ENCODE results near the gene SPATA31C2.
"Not testable (repeated sequence)": the region's sequence is repeated elsewhere in the genome, so short reads cannot be mapped to it uniquely, and the experiment has no call there.

SPATA31C2 gene

DNA sequence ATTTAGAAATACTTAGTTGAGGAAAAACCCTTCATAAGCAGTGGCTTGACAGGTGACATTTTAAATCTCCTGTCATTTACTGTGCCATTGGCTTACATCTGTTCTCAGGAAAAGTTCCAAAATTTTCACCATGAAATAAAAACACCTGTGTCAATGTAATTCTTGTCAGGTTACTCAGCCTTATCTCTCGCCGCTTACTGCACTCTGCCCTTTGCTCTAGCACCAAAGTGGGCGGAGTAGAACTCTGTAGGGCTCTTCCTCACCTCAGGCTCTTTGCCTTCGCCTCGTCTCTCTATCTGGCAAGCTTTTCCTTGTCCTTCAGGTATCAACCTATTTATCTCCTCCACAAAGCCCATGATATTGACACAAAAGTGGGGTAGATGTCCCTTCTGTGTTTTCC is 20.2 kb downstream of the SPATA31C2 start:
- DNase-seq: not testable (repeated sequence)

DNA sequence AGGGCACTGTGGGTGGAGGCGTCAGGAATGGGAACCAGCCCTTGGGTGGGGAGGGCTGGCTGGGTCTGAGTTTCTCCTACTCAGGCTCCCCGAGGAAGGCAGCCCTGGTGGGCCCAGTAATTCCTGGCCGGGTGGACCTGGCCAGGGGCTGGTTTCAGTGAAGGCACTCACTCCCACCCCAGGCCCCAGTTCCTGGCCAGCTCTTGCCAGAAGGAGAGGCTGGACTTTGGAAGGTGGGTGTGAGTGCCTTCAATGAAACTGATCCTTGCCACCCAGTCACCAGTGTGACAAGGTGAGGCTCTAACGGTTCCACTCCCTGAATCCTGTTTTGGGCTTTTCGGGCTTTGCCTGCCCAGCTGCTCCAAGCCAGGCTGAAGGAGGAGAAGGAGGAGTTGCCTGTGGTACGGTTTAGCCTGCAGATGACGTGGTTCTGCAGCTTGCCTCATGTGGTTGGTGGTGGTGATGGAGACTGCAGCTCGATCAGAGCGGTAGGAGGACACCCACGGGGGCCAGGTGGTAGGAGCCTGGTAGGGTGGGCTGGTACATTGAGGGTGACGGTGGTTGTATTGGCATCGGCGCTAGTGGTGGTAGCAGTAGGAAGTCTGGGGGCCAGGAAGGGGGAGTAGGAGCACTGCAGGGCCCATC is 23.2 kb downstream of the SPATA31C2 start:
- DNase-seq: not testable (repeated sequence)

DNA sequence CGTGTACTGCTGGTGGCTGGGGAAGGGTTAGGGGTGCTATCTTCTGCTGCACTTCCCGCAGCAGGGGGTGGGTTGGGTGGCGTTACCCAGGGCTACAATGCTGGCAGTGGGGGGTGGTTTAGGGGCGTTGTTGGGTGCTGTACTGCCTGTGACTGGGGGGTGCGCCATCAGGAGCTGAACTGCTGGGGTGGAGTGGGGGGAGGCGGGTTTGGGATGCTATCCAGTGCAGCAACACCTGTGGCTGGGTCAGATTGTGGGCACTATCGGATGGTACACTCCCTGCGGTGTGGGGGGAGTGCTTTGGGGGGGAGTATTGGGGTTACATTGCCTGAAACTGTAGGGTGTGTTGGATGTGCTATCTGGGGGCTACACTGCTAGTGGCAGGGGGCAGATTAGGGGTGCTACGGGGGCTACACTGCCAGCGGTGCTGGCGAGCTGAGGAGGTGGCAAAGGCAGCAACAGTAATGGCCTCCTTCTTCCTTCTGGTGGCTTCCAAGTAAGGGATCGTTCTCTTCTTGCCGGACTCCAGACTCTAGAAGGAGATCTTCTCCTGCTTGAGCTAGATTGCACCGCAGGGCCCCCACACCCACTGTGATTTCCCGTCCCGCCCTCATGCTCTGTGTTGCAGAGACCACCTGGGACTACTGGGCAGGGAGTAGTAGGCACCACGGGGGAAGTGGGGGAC is 23.9 kb downstream of the SPATA31C2 start:
- DNase-seq: not testable (repeated sequence)

DNA sequence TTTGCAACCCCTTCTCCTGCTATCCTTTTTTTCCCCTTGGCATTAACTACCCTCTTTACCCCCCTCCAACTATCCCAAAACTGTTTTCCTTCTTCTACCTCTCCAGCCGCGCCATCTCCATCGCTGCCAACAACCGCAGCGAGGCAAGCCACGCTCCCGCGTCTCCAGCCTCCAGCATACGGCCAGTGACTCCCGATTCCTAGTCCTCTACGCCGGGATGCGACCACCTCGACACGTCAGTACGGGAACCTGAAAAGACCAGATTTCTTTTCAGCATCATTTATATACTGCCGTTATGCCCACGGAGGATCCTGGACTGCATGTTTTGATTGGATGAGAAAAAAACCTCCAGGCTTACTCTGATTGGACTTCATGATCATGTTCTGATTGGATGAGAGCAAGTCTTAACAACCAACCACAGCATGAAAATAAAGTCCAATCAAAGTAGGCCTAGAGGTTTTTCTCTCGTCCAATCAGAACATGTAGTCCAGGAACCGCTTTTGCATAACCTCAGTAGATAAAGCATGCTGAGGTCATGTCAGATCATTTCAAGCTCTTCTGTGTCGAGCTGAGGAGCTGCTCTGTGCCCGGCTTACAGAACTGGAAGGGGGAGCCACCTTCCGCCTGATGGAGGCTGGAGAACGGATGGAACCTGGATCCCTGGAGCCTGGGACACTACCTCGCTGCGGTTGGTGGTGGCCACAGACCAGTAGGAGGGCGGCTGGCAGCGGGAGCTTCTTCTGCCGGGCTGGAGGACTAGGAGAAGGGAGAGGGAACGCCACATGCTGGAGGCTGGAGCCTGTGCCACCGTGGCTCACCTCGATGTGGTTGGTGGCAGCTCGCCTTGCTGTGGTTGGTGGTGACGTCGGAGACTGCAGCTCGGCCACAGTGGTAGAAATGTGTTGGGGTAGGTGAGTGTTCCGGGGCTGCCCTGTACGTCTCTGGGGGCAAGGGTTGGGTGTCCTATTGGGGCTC is 24.8 kb downstream of the SPATA31C2 start:
- not testable (repeated sequence) for DNase-seq

DNA sequence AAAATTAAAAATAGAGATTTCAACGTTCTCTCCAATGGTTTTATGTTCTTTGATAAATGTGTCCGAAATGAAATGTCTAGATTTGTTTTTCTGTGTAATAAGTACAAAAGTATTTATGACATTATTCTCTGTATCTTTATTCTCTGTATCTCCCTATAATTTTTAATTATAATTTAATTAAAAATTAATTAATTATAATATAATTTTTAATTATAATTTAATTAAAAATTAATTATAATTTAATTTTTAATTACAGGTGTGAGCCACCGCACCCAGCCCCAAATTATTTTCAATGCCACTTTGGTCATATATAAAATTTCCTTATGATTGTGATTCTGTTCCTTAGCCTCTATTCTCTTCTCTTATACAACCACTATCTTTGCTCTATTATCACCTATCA is 28.2 kb downstream of the SPATA31C2 start:
- no peak for DNase-seq

DNA sequence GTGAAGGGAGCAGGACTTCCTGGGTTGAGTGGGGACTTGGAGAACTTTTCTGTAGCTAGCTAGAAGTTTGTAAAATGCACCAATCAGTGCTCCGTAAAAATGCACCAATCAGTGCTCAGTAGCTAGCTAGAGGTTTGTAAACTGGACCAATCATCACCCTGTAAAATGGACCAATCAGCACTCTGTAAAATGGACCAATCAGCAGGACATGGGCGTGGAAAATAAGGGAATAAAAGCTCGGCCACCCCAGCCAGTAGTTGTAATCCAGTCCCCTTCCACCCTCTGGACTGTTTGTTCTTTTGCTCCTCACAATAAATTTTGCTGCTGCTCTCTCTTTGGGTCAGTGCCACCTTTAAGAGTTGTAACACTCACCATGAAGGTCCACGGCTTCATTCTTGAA is 29.5 kb downstream of the SPATA31C2 start:
- no peak for DNase-seq

DNA sequence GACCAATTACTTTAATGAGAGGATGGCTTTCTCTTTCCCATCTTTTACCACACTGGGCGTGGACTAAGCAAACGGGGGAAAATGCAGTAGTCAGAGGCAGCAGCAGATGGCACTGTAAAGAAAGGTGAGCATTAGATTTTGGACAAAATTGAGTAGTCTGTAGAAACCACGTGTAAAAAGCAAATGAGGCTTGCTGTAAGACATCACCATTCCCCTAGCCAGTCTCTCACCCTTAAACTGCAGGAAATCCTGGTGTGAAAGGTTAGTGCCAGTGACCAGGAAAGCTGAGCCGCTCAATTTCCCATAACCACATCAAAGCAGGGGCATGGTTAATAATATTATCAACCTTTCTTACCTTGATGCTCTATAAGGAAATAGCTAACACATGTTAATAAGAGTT is 31.8 kb downstream of the SPATA31C2 start:
- no peak for DNase-seq

DNA sequence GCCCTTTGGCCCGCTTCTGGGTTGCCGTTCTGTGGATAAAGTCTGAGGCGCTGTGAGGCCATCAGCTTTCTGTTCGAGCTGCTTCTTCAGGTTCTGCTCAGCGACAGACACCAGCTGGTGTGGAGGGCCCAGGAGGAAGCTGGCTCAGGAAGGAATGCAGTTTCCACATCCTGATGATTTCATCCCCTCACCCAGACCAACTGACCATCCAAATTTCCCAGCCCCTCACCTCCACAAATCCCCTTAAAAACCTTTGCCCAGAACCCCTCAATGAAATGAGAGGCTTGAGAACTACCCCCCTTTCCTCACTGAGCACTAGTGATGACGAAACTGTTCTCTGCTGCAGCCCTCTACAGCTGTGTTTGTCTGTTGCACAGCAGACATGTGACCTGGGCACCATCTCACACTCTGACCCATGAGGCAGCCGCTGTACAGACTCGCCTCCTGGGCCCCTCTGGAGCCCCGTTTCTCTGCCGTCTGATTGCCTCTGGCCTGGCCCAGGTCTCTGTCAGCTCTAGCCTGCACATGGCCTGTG is 45.4 kb downstream of the SPATA31C2 start:
- DNase-seq: no peak

DNA sequence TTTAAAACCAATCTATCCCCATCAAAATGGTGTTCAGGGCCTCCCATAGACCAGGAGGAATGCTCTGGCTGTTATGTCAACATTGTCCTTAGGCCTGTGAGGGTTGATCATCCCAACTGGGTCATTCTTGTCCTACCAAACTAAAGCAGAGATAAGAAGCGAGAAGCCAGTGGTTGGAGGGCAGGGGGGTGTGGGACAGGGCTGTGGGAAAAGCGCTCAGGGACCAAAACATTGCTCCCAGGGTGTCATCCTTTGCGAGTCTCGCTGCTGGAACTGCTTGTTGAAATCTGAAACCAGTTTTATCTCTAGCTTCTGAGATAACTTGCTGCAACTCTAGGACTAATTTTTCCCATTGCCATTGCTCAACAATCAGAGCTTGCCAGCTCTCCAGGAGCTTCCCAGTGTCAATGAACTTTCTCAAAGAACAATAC is 48.1 kb downstream of the SPATA31C2 start:
- no peak for DNase-seq

DNA sequence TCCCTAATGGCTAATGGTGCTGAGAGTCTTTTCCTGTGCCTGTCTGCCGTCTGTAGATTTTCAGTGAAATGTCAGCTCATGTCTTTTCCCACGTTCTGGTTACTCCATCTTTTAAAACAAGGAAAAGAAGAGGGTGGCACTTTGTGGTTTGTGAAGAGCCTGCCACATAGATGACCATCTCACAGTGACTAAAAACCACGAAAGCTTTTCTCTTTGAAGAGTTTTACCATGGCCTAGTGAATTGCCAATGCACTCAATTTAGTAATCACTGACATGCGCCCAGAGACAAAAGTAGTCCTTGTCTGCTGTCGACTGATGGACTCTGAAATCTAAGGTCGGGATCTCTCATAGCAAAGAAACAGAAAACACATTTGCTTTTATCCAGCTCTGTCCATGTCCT is 50.4 kb downstream of the SPATA31C2 start:
- DNase-seq: no peak

DNA sequence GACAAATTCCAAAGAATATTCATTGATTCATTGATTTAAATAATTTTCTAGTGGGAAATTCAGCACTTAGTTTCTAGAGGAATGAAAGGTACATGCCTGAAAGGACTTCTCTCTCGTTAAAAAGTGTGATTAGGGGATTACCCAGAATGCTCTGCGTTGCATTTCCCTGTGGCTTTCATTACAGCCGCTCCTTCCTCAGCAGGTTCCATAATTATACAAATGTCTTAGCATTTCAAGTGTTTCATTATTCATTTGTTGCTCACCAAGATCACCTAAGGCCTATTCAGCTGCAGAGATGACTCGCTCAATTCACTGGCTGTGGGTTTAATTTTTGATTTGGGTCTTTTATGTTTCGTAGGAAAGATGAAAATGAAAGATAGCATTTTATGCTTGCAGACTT is 52.8 kb downstream of the SPATA31C2 start:
- no peak for DNase-seq

DNA sequence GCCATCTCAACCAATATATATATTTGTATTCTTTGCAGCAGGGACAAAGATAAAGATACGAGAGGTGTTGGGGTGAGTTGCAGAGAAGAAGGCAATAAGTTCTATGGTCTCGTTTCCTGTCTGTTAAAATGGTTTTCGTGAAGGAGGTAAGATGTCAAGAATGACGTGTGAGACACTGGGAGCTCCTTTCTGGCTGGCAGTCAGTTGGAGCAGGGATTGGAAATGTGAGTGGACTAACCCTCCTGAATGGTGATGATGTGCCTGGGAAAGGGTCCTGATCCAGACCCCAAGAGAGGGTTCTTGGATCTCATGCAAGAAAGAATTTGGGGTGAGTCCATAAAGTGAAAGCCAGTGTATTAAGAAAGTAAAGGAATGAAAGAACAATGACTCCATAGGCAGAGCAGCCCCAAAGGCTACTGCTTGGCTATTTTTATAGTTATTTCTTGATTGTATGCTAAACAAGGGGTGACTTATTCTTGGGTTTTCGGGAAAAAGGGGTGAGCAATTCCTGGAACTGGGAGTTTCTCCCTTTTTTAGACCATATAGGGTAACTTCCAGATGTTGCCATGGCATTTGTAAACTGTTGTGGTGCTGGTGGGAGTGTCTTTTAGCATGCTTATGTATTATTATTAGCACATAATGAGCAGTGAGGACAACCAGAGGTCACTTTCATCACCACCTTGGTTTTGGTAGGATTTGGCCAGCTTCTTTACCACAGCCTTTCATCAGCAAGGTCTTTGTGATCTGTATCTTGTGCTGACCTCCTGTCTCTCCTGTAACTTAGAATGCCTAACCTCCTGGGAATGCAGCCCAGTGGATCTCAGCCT is 53.7 kb downstream of the SPATA31C2 start:
- no peak for DNase-seq

Data from fibroblast of skin of right quadriceps (primary cell).